ENCODE data around the gene RBM38.

The RBM38 gene

DNA sequence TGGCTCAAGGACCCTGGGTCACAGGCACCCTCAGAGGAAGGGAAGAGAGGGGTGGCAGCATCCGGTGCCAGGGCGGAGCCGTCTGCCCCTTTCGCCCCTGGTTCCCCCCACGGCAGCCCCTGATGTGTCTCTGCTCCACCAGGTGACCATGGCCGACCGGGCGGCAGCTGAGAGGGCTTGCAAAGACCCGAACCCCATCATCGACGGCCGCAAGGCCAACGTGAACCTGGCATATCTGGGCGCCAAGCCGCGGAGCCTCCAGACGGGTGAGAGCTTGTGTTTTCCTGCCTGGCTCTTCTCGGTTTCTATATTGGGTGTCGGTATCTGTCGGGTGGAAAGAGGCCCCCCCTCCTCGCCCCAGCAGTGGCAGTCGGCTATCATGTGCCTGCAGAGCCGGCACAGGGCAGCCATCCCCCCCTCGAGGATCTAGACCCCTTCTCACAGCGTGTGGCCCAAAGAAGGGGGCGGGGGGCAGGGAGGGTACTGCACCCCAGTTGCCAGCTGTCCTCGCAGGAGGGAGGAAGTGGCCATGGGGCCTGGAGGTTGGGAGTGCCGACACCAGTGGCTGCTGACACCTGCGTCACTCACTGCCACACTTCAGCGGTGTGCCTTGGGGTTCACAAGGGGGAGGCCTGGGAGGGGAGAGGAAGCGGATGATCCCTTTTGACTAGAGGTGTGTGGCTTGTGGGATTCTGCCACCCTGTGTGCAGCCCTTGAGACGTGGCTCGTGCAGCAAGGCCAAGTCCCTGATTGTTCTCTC is 1.5 kb downstream of the RBM38 start:
- DNase-seq = peak; percentile 76 to 93 (median 86)

GRCh38 chr20:57393321-57394120 is 2.3 kb downstream of the RBM38 start:
- DNase-seq = peak in 1 of 6 experiments; percentile 48

DNA sequence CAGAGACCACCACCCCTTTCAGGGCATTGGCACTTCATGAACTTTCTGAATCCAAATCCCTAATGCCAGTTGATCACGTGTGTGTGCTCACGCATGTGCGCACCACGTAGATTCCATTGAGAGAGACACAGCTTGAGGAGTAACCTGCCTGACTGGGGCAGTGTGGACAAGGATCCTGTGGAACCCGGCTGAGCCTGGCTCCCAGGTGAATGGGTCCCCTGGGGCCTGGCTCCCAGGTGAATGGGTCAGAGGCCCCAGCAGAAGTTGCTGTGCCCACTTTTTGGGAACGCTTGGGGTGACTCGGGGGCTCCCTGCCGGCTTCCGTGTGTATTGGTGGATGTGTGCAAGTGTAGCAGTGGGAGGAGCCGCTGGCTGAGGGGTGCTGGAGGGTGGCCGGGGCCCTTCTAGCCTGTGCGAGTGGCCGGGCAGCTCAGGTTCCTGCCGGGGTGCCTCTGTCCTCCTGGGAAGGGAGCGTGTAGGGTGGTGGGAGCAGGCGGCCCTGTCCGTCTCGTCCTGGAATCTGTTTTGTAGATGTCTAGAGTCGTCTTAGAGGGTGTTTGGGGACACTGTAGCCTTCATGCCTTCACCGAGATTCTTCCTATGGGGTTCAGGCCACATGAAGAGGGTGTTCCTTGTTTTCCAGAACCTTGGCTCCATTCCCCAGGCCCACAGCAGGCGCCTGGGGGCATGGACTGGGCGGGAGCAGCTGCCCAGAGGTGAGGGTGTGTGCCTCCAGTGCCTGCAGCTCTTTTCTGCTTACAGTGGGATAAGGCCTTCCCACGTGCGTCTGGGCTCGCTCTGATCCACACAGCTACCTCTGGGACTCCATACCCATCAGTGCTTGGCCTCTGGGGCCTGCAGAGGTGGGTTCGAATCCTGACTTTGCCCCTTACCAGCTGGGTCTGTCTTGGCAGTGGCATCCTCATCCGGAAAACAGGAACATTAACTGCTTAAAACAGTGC is 3.2 kb downstream of the RBM38 start:
- peak in 1 of 6 experiments; percentile 34 for DNase-seq

GRCh38 chr20:57395111-57395966 is 4.1 kb downstream of the RBM38 start:
- DNase-seq = no peak

DNA sequence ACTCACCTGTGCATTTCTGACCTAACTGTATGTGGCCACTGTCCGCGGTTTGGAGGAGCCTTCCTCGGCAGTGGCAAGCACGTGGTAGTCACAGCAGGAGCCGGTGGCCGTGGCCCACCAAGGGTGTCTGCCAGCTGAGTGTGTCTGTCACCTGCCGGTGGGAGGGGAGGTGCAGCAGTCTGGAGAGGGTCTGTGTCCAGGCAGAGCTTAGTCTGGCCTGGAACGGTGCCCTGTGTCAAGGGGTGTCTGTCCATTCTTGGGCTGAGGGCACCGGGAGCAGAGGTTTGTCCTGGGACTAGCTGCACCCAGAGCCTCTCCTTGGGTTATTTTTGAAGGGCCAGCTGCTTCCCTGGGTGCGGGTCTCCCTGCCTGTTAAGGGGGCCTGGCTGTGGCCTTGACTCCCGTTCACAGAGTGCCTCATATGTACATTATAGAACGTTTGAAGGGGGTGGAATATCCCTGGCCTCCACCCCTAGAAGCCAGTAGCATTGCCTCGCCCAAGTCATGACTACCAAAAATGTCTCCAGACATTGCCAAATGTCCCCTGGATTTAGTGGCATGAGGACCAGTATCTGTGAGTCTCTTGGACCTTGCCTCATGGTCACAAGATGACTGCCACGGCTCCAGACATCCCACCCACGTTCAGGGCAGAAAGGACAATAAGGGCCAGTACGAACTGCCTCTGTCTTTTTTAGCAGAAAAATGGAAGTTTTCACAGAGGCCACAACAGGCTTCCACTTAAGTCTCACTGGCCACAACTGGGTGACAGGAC is 5.2 kb downstream of the RBM38 start:
- DNase-seq = no peak

DNA sequence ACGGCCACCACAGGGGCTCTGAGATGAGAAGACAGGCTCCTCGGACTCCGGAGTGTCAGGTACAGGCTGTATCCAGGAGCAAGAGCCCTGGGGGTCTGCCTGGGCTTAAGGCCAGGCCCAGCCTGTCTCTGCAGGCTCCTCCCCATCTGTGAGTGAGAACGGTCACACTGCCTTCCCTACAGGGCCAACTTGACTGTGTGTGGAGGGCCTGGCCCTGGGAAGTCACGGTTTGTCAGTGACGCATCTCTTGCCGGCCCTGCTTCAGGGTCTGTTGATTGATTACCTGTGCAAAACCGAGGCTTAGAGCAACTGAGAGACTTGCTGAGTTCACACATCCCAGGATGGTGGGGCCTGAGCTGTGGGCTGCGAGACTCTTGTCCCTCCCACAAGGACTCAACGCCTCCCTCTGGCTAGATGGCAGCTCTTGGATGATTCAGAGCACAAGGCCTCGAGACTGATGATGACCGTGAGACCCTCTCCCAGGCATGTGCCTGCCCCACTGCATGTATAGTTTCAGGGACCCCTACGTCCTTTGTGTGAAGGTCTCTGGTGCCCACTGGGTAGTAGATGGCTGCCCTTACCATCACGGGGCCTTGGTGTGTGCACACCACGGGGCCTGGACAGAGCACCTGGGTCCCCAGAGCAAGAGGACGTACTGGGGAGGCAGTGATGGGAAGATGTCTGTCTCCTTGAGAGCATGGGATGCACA is 5.9 kb downstream of the RBM38 start:
- peak in 1 of 6 experiments; percentile 55 for DNase-seq

GRCh38 chr20:57397693-57398108 is 6.5 kb downstream of the RBM38 start:
- DNase-seq = peak; percentile 60 to 92 (median 76)

- peak; percentile 87 to 95 (median 92) for DNase-seq
Observed at GRCh38 chr20:57398231-57398821, 7.1 kb downstream of the RBM38 start.

DNA sequence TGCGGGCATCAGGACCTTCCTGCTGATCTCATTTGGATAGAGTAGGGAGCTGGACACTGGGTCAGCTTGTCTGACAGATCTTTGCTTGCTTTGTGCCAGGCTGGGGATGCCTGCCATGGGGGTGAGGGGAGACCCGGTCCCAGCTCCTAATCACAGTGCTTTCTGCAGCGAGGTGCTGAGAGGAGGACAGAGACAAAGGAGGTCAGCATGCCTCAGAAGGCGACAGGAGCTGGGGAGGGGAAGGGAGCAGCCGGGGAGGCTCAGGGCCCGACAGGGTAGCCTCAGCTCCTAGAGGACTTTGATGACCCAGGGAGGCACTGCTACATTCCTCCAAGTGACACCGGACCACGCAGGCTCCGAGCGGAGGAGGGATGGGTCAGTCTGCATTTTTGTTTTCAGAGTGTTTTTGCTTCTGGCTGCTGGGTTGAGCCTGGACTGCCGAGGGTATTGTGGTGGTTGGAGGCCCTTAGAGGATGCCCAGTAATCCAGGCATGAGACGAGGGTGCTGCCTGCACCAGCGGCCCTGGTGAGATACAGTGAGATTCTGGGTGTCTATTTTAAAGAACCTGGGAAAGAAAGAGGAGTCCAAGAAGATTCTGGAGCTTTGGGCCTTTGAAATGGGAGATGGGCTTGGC is 7.8 kb downstream of the RBM38 start:
- peak in 2 of 6 experiments; percentile 16 to 52 for DNase-seq

DNA sequence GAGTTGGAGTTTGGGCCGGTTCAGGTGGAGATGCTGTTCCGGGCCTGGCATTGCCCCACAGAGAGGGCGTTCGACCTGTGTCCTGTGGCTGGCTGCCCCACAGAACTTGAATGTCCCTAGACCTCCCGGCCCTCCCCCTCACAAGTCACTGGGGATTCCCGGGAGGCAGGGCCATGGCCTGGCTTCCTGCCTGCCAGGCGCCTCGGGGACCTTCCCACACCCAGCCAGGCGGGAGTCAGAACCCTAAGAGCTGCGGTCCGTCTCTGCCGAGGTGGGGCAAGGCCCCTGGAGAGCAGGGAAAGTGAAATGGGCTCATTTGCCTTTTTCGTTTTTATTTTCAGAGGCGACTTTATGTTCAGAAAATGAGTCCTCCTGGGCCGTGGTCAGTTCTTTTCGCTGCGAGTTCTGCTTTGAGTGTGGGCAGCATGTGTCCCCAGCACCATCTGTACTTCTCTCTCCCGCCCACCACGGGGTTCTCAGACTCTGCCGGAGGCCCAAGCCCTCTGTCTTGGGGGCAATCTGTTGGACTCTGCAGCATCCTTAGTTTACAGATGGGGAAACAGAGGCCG is 8.5 kb downstream of the RBM38 start:
- peak in 5 of 6 experiments; percentile 22 to 52 (median 47) for DNase-seq

- peak in 2 of 6 experiments; percentile 14 to 33 for DNase-seq
Observed at GRCh38 chr20:57400231-57400701, 9.1 kb downstream of the RBM38 start.

GRCh38 chr20:57400821-57401564 is 9.8 kb downstream of the RBM38 start:
- DNase-seq = peak in 4 of 6 experiments; percentile 20 to 28 (median 22)

DNA sequence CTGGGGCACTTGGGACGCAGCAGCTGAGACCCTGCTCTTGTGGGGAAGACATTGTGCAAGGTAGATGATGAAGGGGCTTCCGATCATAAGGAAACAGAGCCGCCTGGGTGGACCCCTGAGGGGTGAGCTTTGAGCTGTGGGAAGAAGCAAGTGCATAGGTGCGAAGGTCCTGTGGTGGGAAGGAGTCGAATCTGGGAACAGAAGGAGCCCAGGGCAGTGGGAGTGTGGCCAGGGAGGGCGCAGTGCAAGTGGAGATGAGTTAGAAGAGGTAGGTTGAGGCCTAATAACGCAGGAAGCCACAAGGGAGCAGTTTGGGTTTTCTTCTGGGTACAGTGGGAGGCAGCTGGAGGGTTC is 10.3 kb downstream of the RBM38 start:
- DNase-seq = peak in 1 of 6 experiments; percentile 28

GRCh38 chr20:57402206-57403125 is 11.3 kb downstream of the RBM38 start:
- DNase-seq = no peak

GRCh38 chr20:57403216-57403615 is 12.0 kb downstream of the RBM38 start:
- peak in 1 of 6 experiments; percentile 18 for DNase-seq

GRCh38 chr20:57404006-57404405 is 12.8 kb downstream of the RBM38 start:
- no peak for DNase-seq

Data from stimulated activated naive CD4-positive, alpha-beta T cell (primary cell).